ENCODE data around the gene ADD3.

GRCh38 chr10:109982812-109983211 is 25.0 kb upstream of the ADD3 start:
- TF ChIP-seq CTCF (IDR thresholded peaks at IDR 0.05) (no peak), POLR2A (IDR thresholded peaks at IDR 0.05) (no peak)

All from Peyer's patch (tissue), 4 donors.